ENCODE measurements around the gene FMNL1. TPM values are rescaled to one million over a fixed set of nuclear protein-coding genes. Genes with fewer than 3 reads are reported as not detected.

Gene FMNL1
- polyA plus RNA-seq, 1 donor (not counting 4 experiments of a cell fraction or from before 2014, with no cell fraction given) = 0.46 TPM

DNA sequence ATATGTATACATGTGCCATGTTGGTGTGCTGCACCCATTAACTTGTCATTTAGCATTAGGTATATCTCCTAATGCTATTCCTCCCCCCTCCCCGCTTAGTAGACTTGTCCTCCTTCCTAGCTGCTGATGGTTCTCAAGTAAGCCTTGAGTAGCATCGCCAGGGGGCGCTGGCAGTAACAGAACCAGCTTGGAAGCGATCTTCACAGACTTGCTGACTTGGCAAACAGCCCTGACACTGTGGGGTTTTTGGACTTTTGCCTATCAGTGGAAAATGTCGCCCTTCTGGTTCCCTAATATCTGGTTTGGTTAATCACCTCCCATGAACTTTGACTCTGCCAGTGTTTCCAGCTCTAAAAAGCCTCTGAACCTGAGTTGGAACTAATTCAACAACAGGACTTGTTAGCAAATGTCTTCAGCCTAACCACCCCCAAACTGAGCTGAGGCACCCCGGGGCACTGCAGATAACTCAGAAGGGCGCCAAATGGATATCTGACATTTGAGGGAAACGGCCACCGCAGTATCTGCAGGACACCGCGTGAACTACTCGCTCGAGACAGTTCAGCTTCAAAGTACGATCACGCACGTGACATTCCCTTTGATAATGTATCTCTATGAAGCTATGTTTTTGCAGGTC, 55.6 kb downstream of the FMNL1 start:
- Histone ChIP-seq H3K4me3 (ENCODE audit: control insufficient read depth in 2 of 3, extremely low read depth in 1 of 3, insufficient read depth in 2 of 3, low read depth in 1 of 3, low read length in 3 of 3) (no peak overlapping the region), H3K36me3 (ENCODE audit: control insufficient read depth in 2 of 2, extremely low read depth in 1 of 2, insufficient read depth in 2 of 2, low read length in 2 of 2) (peaks cover 23 to 30% of the 10 kb centered on the region in 2 experiments), H3K9me3 (ENCODE audit: control insufficient read depth, low read depth, low read length) (no peaks in the 10 kb centered on the region), H3K27me3 (ENCODE audit: control insufficient read depth, extremely low read depth, insufficient read depth, low read length) (no peaks in the 10 kb centered on the region), H3K27ac (ENCODE audit: control insufficient read depth, insufficient read depth, low read length) (peak overlapping the region; percentile 25), H3K4me2 (ENCODE audit: control insufficient read depth, extremely low read depth, insufficient read depth, low read depth, low read length) (no peak overlapping the region), H2AFZ (ENCODE audit: control insufficient read depth, low read length) (no peak overlapping the region), H3K9me1 (ENCODE audit: control insufficient read depth, extremely low read depth, insufficient read depth, low read length) (no peaks in the 10 kb centered on the region), H3K4me1 (ENCODE audit: control insufficient read depth, extremely low read depth, insufficient read depth, low read length) (peaks cover 7% of the 10 kb centered on the region), H3K79me2 (ENCODE audit: control insufficient read depth, insufficient read depth, low read length) (no peaks in the 10 kb centered on the region), H4K20me1 (ENCODE audit: control insufficient read depth, extremely low read depth, insufficient read depth, low read length) (no peaks in the 10 kb centered on the region), H3K9ac (ENCODE audit: control insufficient read depth, extremely low read depth, insufficient read depth, low read length) (no peak overlapping the region)
- TF ChIP-seq CTCF (optimal IDR thresholded peaks at IDR 0.05 in 1 of 3, IDR thresholded peaks at IDR 0.05 in 1 of 3, conservative IDR thresholded peaks at IDR 0.05 in 1 of 3; ENCODE audit: extremely low read depth in 1 of 3, insufficient read depth in 2 of 3, low read length in 3 of 3) = peak; percentile 78 to 92 (median 79)
- TF ChIP-seq EZH2 (IDR thresholded peaks at IDR 0.05; ENCODE audit: low read length) = no peak
- peak; percentile 79 for DNase-seq (ENCODE audit: low read depth, low spot score)
- FAIRE-seq = peak; percentile 97
- dilution Hi-C loops (cut with MboI; ENCODE audit: extremely low pct_ligation_motif_present, low sequenced_read_pairs) = no loop called here

- Histone ChIP-seq H3K36me3 (ENCODE audit: control insufficient read depth in 2 of 2, extremely low read depth in 1 of 2, insufficient read depth in 2 of 2, low read length in 2 of 2) (peaks cover 29 to 33% of the 10 kb centered on the region in 2 experiments), H3K9me3 (ENCODE audit: control insufficient read depth, low read depth, low read length) (no peaks in the 10 kb centered on the region), H3K79me2 (ENCODE audit: control insufficient read depth, insufficient read depth, low read length) (peaks cover 4% of the 10 kb centered on the region), H3K4me2 (ENCODE audit: control insufficient read depth, extremely low read depth, insufficient read depth, low read depth, low read length) (no peak overlapping the region), H3K4me1 (ENCODE audit: control insufficient read depth, extremely low read depth, insufficient read depth, low read length) (peaks cover 7% of the 10 kb centered on the region), H3K4me3 (ENCODE audit: control insufficient read depth in 2 of 3, extremely low read depth in 1 of 3, insufficient read depth in 2 of 3, low read depth in 1 of 3, low read length in 3 of 3) (no peak overlapping the region), H4K20me1 (ENCODE audit: control insufficient read depth, extremely low read depth, insufficient read depth, low read length) (no peaks in the 10 kb centered on the region), H3K27ac (ENCODE audit: control insufficient read depth, insufficient read depth, low read length) (no peak overlapping the region), H3K9ac (ENCODE audit: control insufficient read depth, extremely low read depth, insufficient read depth, low read length) (no peak overlapping the region), H3K27me3 (ENCODE audit: control insufficient read depth, extremely low read depth, insufficient read depth, low read length) (no peaks in the 10 kb centered on the region), H3K9me1 (ENCODE audit: control insufficient read depth, extremely low read depth, insufficient read depth, low read length) (no peaks in the 10 kb centered on the region), H2AFZ (ENCODE audit: control insufficient read depth, low read length) (no peak overlapping the region)
- DNase-seq (ENCODE audit: low read depth, low spot score) = no peak
- FAIRE-seq = no peak
- dilution Hi-C loops (cut with MboI; ENCODE audit: extremely low pct_ligation_motif_present, low sequenced_read_pairs) = no loop called here
- TF ChIP-seq CTCF (optimal IDR thresholded peaks at IDR 0.05 in 1 of 3, IDR thresholded peaks at IDR 0.05 in 1 of 3, conservative IDR thresholded peaks at IDR 0.05 in 1 of 3; ENCODE audit: extremely low read depth in 1 of 3, insufficient read depth in 2 of 3, low read length in 3 of 3) (no peak), EZH2 (IDR thresholded peaks at IDR 0.05; ENCODE audit: low read length) (no peak)
Measured at GRCh38 chr17:45277992-45278391, 56.3 kb downstream of the FMNL1 start.
